GM19372 (cell line): ENCODE measurements around the gene ELP5.

ENCODE experiments used
- ATAC-seq: cut with Tn5 transposase; IDR thresholded peaks from one replicate; pipeline ENCODE4 v1.9.1; 2021; ENCODE audit warnings: mild to moderate bottlenecking, low read depth, moderate library complexity; ENCODE audit not compliant: unreplicated experiment

Gene ELP5, protein sequence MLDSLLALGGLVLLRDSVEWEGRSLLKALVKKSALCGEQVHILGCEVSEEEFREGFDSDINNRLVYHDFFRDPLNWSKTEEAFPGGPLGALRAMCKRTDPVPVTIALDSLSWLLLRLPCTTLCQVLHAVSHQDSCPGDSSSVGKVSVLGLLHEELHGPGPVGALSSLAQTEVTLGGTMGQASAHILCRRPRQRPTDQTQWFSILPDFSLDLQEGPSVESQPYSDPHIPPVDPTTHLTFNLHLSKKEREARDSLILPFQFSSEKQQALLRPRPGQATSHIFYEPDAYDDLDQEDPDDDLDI

DNA sequence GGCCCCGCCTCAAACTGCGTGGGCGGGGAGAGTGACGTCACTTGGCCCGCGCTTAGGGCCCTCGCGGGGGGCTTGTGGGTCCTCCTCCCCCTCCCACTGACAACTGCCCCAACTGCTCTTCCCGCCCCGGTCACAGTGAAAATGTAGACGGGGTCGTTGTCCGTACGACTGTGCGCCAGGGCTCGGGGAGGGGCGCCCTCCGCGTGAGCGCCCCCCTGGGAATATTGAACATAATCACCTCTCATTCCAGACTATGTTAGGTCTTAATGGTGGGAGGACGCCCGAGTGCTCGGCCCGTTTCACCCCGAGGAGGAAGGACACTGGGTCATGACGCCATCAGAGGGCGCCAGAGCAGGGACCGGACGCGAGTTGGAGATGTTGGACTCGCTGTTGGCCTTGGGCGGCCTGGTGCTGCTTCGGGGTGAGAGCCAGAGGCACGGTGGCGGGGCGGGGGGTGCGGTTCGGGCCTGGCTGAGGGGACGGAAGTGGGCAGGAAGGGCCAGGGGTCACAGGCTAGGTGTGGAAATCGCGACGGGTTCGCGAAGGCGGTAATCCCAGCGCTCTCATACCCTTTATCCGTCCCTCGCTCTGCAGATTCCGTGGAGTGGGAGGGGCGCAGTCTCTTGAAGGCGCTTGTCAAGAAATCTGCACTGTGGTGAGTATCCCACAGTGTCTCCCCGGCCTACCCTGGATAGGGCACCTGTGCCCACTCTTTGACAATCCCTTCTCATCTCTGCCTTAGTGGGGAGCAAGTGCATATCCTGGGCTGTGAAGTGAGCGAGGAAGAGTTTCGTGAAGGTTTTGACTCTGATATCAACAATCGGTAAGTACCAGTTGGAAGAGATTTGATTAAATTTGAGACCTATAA is at the start of gene ELP5:
TSS of gene ELP5 (plus strand) at position 40 of the 868 bp plus-strand sequence. CDS start at position 376, 336 bp downstream.
- ATAC-seq = peak; percentile 47

DNA sequence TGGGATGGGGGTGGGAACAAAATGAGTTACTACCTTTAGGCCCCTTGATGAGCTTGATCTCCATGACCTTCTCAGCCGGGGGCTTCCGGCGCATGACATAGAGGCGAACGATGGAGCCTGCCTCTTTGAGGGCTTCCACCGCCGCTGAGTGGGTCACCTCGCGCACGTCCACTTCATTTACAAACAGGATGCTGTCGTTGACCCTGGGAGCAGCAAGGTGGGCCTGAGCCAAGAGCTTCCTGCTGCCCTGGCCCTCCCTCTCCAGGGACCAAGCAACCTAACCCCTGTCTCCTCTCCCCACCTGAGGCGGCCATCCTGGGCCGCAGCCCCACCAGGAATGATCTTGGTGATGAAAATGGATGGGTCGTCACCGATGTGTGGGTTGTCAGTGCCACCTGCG is 48.6 kb upstream of the ELP5 start:
- ATAC-seq = no peak

DNA sequence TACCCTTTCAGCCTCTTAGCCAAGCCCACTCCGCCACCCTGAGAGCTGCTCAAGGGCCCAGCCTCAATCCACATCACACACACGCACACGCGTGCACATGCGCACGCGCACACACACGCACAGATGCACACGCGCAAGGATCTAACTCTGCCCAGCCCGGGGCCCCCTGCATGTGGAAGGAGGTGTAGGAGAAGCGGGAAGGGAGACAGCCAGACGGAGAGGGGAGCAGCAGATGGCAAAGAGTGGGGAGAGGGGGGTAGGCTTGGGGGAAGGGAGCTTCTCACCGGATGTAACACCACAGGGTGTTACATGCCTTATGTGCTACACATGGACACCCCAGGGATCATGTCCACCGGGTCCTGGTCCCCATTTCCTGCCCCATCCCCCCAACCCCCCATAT is 47.7 kb upstream of the ELP5 start:
- no peak for ATAC-seq

DNA sequence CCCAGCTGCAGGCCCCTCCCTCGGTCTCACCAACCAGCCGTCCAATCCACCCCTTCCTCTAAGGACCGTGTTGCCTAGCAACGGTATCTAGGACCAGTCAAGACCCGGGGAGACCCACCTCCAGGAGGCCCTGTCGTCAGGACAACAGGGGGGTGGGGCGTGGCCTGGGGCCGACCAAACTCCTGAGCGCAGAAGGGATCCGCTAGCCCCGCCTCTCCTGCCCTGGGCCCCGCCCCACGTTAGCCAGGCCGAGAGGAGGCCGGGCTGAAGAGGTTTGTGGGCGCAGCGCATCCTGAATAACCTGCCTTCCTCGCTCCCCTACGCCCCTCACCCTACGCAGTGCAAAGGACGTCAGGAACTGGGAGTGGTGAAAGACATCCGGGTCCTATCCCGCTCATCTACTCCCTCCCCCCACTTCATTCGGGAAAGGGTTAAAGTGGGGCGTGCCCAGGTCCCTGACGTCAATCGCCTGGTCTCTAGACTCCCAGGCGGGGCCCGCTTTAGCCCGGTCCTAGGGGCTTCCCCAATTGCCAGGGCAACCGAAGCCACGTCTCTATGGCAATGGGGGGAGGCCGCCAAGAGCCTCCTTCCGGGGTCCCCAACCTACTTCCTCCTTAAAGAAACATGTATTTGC is 47.1 kb upstream of the ELP5 start:
- ATAC-seq = peak; percentile 78

DNA sequence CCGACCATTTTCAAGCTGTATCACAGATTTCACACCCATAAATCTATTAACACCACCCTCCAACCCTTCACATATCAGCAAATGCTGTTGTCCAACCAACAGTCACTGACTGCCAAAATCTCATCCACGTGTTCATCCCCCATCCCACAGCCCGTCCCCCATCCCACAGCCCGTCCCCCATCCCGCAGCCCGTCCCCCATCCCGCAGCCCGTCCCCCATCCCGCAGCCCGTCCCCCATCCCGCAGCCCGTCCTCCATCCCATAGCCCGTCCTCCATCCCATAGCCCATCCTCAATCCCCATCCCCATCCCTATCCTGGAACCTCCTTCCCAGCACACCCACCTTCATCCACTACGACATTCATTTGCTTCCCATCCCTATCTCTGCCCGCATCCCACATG is 46.5 kb upstream of the ELP5 start:
- no peak for ATAC-seq

DNA sequence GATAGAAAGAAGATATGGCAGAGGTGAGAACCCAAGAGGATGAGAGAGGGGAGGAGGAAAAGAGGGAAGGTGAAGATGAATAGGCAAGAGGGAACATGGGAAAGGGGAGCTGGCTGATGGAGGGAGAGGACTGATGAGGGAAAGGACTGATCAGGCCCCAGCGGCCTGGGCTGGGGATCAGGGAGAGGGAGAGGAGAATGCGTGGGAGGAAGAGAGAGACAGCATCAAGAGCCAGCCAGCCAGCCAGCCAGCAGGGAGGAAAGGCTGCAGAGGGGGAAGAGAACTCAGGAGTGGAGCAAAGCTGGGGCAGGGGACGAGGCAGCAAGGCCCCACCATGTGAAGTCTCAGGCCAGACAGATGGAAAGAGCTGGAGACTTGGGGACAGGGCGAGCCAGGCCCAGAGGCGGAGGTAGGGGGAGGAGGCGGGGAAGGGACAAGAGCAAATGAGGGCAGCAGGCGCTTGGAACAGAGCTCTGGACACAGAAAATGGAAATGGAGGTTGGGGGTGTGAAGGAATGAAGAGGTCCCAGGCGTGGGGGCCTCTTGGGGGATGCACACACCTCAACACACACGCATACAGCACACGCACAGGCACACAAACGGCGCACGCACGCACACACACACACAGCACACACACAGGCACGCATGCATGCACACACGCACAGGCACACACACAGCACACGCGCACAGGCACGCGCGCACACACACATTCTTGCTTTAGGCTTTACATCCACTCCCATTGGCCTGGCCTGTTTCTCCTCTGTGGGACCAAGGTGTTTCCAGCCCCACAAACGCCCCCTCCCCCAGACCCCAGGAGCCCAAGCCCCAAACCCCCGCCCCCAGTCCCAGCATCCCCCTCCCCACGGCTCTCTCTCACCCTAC is 44.7 kb upstream of the ELP5 start:
- ATAC-seq = no peak

DNA sequence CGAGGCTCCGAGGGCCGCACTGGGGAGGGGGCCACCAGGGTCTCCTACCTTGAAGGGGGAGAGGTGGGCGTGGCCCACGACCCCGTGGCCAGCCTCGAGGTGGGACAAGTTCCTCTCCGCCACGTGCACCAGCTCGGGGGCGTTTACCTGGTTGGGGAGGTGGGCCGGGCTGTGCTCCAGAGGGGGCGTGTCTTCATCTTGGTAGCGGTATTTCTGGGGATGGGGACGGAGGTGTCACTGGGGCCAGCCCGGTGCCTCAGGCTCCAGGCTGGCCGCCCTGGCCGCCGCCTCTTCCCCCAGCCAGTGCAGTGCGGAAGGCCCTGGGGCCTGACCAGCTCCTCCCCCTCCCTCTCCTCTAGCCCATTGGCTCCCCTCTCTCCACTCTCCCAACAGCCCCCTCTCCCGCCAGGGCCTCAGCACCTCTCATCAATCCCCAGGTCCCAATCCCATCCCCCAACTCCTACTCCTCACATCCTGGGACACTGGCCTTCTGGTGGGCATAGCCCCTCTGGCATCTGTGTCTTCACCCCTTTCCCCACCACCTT is 43.9 kb upstream of the ELP5 start:
- ATAC-seq = no peak

DNA sequence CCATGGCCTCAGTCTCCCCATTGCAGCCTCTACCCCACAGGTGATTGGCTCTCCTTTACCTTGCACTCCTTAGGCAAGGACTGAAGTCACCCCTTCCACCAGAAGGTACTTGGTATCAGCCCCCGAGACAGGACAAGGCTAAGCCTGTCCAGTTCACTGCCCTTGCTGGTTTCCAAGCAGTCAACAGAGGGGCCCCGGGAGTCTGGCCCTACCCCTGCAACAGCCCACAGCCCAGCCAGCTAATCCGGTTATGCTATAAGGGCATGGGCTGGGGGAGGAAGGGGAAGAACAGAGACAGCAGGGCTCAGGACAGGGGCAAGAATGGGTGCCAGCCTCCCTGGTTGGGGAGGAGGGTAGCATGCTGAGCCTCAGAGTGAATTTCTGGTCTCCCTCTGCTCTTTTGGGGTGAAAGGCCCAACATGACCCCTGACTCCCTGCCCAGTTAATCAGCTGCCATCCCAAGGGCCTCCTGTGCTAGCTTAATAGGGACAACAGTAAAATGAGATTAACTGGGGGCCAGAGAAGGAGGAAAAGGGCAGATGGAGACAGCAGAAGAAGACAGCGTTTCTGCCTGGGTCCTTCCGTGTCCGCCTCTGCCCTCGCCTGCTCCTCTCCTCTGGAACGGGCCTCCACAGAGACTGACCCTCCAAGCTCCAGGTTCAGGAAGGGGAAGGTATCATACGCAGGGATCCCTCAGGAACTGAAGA is 43.1 kb upstream of the ELP5 start:
- ATAC-seq = no peak

DNA sequence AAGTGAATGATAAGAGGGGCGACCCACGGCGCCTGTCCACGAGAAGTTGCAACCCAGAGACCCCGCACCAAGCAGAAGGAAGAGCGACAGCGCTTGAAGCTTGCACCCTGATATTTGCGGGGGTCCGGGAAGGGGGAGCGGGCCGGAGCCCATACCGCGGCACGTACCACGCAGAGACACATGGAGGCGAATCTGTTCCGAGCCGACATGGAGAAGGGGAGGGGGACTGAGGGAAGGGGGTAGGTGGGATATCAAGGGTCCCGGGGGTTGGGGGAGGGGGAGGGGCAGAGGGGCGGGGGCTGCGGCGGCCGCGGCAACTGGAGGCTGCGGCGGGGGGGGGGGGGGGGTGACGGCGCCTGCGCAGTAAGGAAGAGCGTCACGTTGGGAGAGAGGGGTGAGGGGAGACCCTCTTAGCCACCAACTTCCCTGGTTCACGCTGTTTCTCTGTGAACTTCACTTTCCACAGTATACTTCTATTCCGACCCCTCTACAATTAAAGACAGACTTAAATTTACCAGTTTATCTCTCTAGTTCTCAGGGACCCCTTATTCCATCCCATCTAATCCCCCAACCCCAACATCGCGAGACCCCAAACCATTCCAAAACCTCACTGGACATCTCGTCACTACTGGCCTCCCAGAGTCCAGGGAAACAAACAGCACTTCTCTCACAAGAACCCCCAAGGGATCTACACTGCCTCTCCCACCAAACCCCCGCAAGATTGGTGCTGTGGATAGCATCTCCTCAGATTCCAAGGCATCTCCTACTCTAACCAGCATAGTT is 40.3 kb upstream of the ELP5 start:
- no peak for ATAC-seq

DNA sequence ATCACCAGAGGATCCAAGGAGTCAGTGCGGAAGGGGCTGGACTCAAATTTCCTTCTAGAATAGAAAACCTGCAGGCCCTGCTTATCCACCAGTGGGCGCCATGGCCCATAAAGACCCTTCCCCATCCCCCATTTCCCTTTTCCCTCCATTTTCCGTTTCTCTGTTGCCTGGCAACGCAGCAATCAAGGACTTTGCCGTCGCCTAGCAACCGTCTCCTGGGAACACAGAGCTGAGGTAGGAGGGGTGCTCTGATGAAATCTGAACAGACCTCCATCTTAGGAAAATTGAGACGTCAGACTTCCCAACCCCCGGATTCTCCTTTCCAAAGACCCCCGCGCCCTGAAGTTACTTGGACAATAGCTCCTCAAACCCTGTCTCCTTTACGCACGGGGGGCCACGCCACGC is 38.1 kb upstream of the ELP5 start:
- no peak for ATAC-seq

DNA sequence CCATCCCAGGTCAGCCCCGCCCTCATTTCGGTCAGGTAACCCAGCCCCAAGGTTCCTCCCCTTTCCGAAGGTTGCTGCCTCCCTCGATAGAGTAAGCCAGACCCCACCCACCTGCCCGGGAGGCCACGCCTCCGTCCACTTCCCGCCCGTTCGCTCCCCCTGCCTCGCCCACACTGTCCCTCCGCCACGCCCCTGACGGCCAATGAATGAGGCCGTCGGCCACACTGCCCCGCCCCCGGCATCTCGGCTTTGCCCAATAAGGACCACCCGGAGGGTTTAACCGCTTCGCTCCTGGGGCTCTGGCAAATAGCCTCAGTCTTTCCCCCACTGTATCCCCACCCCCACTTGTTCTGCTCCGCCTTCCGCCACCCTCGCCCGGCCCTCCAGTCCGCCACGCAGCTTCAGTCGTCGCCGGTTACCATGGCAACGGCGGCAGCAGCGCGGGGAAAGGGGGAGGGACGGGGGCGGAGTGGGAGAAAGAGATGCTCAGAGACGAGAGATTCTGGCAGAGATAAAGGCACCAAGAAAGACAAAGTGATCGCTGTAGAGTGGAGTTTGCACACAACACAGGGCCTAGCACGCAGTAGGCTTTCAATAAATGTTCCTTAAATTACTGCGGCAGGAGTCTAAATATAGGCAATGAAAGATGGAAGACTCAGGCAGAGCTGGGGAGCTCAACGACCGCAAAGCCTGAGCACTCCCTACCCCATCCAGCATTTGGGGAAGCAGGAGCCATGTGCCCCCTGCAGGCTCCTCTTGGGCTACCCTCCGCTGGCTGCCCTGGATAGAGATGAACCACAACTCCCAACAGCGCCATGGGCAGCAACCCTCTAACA is 37.5 kb upstream of the ELP5 start:
- peak; percentile 73 for ATAC-seq

DNA sequence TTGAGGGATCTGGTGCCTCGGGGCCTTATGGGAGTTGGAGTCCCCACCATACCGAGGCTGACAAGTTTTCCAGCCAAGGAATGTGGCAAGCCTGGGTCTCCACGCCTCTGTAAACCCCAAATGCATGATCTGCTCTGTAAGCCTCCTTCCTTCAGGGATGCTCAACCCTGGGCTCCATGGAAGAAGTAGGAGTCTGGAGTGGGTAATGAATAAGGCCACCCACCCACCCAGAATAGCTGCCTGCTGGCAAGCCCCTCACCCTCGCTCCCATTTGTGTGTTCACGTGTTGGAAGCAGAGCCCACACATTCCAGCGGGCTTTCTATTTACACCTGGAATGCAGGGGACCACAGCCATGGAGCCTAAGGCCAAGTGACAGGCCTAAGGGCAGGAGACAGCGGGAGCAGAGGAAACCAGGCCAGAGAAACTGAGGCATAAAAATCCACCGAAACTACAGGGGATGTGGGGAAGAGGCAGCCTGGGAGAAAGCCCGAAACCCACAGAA is 36.8 kb upstream of the ELP5 start:
- no peak for ATAC-seq

DNA sequence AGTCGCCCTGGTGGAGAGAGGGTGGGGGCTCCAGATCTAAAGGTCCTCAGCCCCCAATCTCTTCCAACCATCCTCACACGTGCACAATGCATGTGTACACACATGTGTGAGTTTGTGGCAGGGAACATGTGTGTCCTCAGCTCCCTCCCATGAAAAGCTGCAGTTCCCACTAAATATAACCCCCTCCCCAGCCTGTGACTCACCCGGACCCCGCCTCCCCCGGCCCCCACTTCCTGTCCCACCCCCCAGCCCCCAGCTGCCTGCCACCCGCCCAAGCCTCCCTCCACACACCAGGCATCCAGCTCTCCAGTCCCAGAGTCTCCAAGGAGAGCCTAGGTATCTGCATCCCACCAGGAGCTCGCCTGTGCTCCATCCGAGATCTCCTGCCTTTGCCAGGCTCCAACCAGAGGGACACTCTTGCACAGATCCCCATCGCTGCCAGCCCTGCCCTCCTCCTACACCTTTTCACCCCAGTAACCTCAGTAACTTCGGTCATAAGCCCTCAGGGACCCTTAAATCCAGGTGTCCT is 36.3 kb upstream of the ELP5 start:
- ATAC-seq = no peak

DNA sequence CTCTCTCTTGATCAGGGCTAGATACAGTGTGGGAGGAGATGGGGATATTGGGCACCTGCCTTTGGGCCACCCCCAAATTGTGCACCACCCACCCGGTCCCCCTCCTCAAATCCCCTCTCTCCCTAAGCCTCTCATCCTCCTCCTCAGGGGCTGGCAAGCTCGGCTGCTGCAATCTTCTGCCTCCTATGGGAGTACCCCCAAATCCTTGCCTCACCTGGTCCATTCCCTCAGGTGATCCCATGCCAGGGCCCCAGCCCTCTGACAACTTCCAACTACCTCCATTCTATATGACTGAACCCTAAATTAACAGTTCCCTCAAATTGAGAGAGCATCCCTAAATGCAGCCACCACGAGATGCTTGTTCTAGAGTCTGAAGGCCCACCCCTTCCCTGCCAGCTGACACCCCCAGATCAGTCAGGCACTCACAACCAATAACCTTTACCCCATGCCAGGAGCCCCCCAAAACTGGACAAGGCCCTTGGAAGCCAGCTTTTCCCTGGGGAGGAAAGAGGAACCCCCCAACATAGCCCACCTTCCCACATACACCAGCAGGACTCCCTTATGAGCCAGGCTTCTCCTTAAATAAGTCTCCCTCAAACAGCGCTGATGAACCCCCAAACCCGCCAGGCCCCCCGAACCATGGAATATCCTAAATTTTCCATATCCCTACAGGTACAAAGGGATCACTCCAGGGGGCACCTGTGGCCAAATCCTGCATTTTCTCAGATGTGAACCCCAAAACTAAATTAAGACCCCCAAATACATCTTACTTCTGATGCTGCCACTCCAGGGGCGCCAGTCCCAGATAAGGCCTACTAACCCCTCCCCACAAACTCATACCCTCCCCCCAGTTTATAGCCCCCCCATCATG is 35.5 kb upstream of the ELP5 start:
- no peak for ATAC-seq

DNA sequence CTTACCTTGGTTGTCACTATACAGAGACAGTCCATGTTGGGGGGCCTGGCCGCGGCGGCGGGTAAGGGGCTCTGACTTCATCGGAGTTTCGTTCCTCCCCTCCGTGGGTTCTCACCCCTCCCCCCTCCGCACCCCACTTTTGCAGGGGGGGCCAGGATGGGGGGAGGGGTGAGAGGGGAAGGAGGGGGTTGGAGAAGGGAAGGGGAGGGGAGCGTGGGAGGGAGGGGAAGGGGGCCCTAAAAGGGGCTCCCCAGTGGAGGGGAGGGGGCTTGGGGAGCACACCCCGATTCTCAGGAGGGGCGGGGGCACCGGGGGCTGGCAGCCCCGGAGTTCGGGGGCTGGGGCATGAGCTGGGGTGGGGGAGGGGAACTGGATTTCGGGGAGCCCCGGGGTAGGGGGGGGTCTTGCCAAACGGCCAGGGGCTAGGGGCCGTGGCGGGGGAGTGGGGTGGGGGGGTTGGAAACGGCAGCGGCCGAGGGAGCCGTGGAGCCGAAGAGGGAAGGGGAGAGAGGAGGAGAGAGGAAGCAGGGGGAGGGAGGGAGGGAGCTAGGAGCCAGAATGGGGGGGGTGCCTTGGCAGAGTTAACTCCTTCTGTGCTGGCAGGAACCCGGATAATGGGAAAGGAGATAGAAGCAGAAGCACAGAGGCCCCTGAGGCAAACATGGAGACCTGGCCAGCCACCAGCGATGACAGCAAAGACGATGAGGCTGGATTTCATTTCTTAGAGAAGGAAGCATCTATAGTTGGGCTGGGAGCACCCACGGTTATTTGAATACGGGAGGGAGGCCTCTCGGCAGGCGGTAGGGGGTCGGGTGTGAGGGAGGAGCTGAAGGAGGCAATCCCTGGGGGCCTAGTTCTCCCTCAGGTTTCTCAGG is 34.7 kb upstream of the ELP5 start:
- ATAC-seq = no peak

DNA sequence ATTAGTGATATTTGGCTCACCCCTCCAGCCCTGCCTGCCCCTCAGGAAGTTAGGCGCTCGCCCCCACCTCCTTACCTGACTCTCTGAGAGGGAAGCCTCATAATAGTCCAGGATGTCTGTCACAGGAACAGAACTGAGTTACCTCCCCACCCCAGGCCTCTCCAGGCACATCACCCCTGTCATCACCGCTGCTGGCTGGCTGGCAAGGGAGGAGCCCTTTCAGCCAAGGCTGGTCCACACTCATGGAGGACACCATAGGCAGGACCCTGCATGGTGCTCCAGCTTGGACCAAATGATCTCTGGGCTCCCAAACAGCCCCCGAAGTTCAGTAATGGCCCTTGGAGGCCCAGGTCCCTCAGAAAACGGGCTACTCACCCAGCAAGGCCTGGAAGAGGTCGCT is 33.8 kb upstream of the ELP5 start:
- no peak for ATAC-seq
